Measurements from ENCODE around the gene VPS54. TPM values are rescaled to one million over a fixed set of nuclear protein-coding genes. Genes with fewer than 3 reads are reported as not detected.

The VPS54 gene
- total RNA-seq, 1 donor from 2014 or later = 4.6 TPM

DNA sequence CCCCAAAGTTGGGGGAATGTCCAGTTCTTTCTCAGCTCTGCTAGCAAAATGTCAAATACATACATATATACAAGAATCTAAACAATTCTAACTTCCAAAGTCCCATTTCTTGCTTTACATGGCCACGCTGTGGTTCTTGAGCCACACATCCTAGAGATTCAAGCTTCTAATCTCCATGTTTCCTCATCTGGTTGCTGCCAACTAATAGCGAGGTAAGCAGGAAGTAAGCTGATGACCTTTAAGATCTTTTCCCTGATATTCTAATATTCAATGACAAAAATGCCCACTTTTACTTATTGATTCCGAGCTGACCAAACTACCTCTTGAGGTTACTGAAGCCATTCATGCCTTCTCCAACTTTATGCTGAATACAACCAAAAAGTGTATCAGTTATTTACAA is 3.3 kb downstream of the VPS54 start:
- no peaks in the 10 kb centered on the region for H3K36me3 ChIP-seq
- intact Hi-C loops (cut with DNase I) = loop anchor here (10.0 kb wide), 1 partner anchor 321 kb away; no protein-coding TSS in a partner anchor
- no peaks in the 10 kb centered on the region for H3K9me3 ChIP-seq
- no peak overlapping the region for H3K4me3 ChIP-seq
- TF ChIP-seq, protein P1, sequence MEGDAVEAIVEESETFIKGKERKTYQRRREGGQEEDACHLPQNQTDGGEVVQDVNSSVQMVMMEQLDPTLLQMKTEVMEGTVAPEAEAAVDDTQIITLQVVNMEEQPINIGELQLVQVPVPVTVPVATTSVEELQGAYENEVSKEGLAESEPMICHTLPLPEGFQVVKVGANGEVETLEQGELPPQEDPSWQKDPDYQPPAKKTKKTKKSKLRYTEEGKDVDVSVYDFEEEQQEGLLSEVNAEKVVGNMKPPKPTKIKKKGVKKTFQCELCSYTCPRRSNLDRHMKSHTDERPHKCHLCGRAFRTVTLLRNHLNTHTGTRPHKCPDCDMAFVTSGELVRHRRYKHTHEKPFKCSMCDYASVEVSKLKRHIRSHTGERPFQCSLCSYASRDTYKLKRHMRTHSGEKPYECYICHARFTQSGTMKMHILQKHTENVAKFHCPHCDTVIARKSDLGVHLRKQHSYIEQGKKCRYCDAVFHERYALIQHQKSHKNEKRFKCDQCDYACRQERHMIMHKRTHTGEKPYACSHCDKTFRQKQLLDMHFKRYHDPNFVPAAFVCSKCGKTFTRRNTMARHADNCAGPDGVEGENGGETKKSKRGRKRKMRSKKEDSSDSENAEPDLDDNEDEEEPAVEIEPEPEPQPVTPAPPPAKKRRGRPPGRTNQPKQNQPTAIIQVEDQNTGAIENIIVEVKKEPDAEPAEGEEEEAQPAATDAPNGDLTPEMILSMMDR (IDR thresholded peaks at IDR 0.05) = no peak
- DNase-seq (ENCODE audit: low spot score in 2 of 2) = no peak
- H3K27me3 ChIP-seq = no peaks in the 10 kb centered on the region
- H3K27ac ChIP-seq = no peak overlapping the region
- peaks cover 5 to 25% of the 10 kb centered on the region in 2 donors for H3K4me1 ChIP-seq

DNA sequence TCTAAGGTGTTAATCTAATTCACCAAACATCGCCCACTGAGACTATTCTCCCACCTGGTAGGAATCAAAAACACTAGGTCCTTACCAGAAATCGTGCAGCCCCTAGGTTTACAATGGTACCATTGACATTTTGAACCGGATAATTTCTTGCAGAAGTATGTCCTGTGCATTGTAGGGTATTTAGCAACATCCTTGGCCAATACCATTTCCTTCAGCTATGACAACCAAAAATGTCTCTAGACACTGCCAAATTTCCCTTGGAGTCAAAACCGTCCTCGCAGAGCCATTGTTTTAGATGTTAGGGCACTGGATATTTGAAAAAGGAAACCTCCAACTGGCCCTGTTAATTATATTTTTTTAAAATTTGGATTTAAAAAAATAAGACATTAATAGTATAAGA is 3.8 kb downstream of the VPS54 start:
- H3K4me3 ChIP-seq = no peak overlapping the region
- TF ChIP-seq, protein P1 (IDR thresholded peaks at IDR 0.05) = no peak
- DNase-seq (ENCODE audit: low spot score in 2 of 2) = no peak
- peaks cover 5 to 25% of the 10 kb centered on the region in 2 donors for H3K4me1 ChIP-seq
- H3K27ac ChIP-seq = no peak overlapping the region
- no peaks in the 10 kb centered on the region for H3K9me3 ChIP-seq
- no peaks in the 10 kb centered on the region for H3K36me3 ChIP-seq
- intact Hi-C loops (cut with DNase I) = loop anchor here (10.0 kb wide), 1 partner anchor 321 kb away; no protein-coding TSS in a partner anchor
- no peaks in the 10 kb centered on the region for H3K27me3 ChIP-seq

DNA sequence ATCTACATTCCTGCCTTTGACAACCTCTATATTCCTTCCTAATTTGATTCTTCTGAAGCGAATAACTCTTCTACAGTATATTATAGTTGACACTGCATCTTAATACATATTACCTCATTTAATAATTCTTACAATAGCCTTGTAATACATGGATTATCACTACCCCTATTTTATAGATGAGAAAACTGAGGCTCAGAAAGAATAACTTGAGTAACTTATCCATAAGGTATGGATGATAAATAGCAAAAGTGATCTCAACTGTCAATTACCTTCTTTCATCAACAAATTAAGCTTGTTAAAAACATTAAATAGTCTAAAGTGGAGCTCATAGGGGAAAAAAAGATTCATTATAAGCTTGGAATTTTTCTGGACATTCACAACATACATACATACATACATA is 4.6 kb downstream of the VPS54 start:
- TF ChIP-seq, protein P1 (IDR thresholded peaks at IDR 0.05) = no peak
- Histone ChIP-seq H3K36me3 (no peaks in the 10 kb centered on the region), H3K9me3 (no peaks in the 10 kb centered on the region), H3K27ac (no peak overlapping the region), H3K4me1 (peaks cover 5 to 21% of the 10 kb centered on the region in 2 donors), H3K4me3 (no peak overlapping the region), H3K27me3 (no peaks in the 10 kb centered on the region)
- intact Hi-C loops (cut with DNase I) = loop anchor here (10.0 kb wide), 1 partner anchor 320 kb away; no protein-coding TSS in a partner anchor
- no peak for DNase-seq (ENCODE audit: low spot score in 2 of 2)

DNA sequence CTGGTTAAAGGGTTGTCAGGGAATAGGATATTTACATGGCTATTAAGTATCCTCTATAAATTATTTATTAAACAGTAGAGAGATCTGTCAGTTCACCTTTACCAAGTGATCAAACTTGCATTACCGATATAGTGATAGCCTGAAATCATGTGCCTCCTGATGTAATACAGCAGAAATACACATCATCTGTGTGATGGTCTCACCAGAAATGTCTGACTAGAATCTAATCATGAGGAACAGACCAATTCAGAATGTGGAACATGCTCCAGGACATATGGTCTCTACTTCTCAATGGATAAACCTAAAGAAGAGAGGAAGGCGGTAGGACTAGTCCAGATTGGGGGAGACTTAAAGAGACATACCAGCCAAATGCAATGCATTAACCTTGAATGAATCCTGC is 6.2 kb downstream of the VPS54 start:
- no peaks in the 10 kb centered on the region for H3K36me3 ChIP-seq
- H3K27ac ChIP-seq = no peak overlapping the region
- no peak overlapping the region for H3K4me3 ChIP-seq
- no peaks in the 10 kb centered on the region for H3K27me3 ChIP-seq
- peaks cover 2 to 19% of the 10 kb centered on the region in 2 donors for H3K4me1 ChIP-seq
- TF ChIP-seq, protein P1 (IDR thresholded peaks at IDR 0.05) = no peak
- intact Hi-C loops (cut with DNase I) = loop anchor here (10.0 kb wide), 1 partner anchor 318 kb away; no protein-coding TSS in a partner anchor
- no peaks in the 10 kb centered on the region for H3K9me3 ChIP-seq
- no peak for DNase-seq (ENCODE audit: low spot score in 2 of 2)

DNA sequence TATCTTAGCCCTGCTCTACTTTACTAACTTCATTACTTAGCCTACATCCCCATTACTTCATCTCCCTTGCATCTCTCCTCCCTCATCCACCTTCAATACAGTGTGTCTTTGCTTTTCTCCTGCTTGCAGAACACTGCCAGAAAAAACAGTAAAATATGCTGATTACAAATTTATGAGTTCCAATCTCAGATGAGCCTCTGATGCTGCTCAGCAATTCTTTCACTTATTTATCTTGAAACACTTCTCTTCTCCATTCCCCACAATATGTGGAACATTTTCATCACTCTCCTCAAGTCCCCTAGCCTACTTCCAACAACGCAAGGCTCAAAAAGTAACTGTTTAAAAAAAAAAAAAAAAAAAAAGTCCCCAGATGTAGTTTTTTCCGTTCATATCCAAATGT is 7.1 kb downstream of the VPS54 start:
- no peak for DNase-seq (ENCODE audit: low spot score in 2 of 2)
- Histone ChIP-seq H3K9me3 (no peaks in the 10 kb centered on the region), H3K27ac (no peak overlapping the region), H3K4me1 (peaks cover 2 to 18% of the 10 kb centered on the region in 2 donors), H3K4me3 (no peak overlapping the region), H3K36me3 (no peaks in the 10 kb centered on the region), H3K27me3 (no peaks in the 10 kb centered on the region)
- intact Hi-C loops (cut with DNase I) = loop anchor here (10.0 kb wide), 1 partner anchor 317 kb away; no protein-coding TSS in a partner anchor
- TF ChIP-seq, protein P1 (IDR thresholded peaks at IDR 0.05) = no peak
